ENCODE measurements around the gene COX18. TPM values are rescaled to one million over a fixed set of nuclear protein-coding genes. Genes with fewer than 3 reads are reported as not detected.

Gene COX18, protein sequence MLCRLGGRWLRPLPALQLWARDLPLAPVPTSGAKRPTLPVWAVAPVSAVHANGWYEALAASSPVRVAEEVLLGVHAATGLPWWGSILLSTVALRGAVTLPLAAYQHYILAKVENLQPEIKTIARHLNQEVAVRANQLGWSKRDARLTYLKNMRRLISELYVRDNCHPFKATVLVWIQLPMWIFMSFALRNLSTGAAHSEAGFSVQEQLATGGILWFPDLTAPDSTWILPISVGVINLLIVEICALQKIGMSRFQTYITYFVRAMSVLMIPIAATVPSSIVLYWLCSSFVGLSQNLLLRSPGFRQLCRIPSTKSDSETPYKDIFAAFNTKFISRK
- total RNA-seq (2014; rRNA removed; shearing (Covaris generic)): 17.5 and 23.8 TPM in 2 replicates

DNA sequence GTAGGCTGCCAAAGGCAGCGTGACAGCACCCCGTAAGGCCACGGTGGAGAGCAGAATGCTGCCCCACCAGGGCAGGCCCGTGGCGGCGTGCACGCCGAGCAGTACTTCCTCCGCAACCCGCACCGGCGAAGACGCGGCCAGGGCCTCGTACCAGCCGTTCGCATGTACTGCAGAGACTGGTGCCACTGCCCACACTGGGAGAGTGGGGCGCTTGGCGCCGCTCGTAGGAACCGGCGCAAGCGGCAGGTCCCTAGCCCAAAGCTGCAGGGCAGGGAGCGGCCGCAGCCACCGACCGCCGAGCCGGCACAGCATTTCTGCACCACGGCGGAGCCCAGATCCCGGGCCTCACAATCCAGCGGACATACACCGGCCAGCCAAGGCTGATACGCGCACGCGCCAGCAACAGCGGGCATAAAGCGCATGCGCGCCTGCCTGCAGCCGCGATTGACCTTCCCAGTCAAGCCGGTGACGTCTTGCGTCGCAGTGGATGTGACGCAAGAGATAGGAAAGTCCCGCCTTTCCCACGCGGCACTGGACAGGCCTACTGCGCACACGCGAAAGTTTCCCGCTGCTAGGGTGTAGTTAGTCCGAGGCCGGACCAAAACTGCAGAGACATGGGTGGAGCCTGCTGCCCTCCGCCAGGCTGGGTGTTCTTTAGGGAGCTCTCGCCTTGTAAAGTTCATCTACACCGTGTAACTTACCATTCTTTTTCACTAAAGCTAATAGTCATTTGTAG lies at the start of gene COX18:
Gene COX18 (minus strand): TSS at position 379 of the 736 bp plus-strand sequence. CDS start 67 bp downstream, at position 312.
- DNase-seq (ENCODE audit: low read depth): peak; percentile 97

DNA sequence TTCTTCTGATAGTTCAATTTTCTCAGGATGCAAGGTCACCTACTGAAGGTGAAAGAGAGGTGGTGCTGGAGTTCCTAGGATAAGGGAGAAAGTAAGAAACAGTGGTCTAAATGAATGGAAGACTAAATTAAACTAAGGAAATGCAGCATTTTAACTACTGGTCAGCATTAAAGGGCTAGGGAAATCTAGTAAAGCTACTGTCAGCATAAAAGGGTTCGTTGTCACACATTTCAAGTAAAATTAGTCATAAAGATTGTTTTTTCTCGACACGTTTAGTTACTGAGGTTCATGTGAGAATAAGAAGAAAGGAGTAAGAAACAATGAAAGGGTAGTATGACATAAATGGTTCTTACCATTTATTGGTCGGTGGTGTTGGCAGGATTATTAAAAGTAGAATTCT lies 40.0 kb upstream of the COX18 start:
- DNase-seq (ENCODE audit: low read depth): no peak

DNA sequence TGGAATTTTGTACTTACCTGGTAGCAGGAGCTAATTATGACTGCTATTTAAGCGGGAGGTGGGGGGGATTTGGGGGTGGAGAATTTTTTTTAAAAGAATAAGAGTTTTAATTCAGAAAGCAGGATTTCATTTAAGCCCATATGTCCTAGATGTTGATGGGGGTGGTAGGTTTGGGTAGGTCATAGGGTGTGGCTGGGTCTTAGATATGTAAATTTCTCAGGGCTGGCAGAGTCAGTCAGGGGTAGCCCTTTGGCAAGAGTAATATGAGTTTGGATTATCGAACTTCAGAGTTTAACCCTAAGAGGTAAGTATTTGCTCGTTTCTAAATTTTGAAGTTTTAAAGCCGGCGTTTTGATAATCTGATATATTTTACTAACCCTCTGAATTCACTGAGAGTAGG lies 35.2 kb upstream of the COX18 start:
- no peak for DNase-seq (ENCODE audit: low read depth)

DNA sequence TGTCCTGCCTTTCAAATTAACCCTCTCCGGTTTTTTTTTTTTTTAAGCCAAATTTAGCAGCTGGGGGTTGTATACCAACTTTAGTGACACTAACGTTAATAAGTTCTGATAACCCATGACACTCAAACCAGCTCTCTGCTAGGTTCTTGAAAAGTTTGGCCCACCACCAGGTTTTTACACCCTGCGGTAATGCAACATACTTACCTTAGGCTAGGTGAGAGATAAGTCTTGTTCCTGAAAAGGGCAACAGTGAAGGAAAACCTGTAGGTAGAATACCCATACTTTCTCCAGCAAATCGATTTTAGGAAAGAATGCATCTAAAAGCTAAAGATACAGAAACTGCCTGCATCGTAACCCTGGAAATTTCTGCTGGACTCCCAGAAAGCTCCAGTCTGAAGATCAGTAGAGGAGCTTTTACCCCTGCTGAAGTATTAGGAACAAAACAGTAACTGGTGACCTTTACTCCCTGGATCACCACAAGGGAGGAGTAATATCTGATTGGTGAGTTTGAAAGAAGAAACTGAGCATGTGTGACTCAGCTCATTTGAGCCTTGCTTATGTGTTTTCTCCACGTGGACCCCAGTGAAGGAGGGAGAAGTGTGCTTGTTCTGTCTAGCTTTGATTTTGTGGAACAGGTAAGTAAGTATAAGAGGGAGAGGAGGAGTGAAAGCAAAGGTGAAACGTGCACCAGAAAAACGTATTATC lies 34.4 kb upstream of the COX18 start:
- no peak for DNase-seq (ENCODE audit: low read depth)

DNA sequence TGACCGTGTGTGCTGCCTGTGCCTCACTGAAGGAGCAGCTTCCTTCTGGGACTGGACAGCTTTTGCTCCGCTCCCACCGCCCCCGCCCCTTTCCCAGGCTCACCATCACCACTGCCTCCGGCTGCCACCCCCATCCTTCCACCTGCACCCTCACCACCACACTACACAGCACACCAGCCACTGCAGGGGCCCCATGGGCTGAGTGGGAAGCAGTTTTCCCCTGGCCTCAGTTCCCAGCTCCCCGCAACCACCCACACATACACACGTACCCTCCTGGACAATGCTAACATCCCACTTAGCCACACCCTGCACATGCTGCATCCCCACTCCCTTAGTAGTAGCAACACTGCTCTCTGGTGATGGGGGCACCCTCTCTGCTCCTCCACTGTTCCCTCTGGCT lies 29.6 kb upstream of the COX18 start:
- DNase-seq (ENCODE audit: low read depth): no peak

DNA sequence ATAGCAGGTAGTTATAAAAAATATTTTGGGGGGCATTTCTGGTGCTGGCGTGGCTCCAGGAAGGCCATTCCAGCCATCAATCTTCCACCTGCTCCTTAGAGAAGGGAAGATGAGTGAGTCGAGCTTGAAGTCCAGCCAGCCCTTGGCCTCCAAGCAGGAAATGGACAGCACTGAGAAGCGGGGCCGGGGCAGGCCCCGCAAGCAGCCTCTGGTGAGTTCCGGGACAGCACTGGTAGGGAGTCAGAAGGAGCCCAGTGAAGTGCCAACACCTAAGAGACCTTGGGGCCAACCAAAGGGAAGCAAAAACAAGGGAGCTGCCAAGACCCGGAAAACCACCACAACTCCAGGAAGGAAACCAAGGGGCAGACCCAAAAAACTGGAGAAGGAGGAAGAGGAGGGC lies 29.2 kb upstream of the COX18 start:
- DNase-seq (ENCODE audit: low read depth): no peak

DNA sequence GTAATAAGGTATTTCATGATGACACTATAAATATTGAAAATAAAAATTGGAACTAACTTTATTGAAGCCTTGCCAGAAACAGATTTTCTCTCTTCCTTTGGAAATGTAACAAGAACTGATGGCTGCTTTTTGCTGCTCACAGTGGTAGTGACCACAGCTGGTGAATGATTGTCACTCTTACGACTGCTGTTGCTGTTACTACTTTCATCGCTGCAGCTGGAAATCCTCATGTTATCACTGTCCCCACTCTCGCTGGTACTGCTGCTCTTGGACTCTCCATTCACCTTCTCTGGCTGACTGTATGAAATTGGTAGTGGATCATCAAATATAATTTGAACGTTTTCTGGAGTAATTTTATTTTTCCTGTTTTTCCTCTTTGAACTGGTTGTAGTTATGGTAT lies 28.5 kb upstream of the COX18 start:
- no peak for DNase-seq (ENCODE audit: low read depth)

DNA sequence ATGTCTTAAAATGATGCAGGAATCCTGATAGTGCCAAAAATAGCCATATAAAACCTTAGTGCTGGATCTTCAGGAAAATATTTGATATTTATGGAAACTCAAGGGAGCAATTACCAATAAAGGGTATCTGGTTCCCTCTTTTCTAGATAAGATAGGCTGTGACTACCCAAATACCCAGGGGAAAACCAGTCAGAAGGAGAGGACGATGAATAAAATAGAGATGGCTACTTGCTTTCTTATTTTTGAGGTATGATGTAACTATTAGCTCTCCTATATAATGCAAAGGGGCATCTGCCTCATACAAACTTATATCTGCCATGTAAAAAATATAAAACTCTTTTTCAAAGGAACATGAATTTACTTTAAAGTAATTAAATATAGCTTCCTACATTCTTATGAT lies 23.4 kb upstream of the COX18 start:
- no peak for DNase-seq (ENCODE audit: low read depth)

DNA sequence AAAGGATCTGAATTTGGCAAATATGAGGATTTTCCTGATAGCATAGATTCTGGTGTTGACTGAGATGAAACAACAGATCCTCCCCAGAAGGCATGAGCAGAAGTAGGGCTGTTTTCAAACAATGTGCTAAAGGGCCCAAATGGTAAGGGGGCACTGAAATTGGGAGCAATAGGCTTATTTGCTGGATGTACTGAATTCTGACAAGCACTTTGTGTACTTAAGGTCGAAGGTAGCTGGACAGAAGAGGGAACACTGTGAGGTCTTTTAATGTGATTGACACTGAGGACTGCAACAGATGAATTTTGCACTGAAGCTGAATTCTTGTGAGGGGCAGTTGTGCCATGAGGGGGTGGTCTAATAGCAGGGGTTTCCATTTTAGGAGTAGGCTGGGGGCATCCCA lies 21.2 kb upstream of the COX18 start:
- DNase-seq (ENCODE audit: low read depth): no peak

DNA sequence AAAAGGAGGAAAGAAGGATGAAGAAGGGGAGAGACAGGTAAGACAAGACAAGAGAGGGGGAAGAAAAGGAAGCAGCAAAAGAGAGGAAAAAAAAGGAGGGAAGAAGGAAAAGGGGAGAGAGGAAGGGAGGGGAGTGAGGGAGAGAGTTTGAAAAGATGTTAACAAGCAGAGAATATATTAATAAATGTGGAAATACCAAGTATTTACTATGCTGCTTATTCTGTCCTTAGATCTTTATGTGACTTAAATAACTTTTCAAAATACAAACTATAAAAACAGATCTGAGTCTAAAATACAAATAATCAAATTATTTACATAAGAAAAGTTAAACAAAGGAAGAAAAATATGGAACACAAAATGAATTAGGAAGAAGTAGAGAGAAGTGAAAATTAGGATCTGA lies 18.4 kb upstream of the COX18 start:
- no peak for DNase-seq (ENCODE audit: low read depth)

DNA sequence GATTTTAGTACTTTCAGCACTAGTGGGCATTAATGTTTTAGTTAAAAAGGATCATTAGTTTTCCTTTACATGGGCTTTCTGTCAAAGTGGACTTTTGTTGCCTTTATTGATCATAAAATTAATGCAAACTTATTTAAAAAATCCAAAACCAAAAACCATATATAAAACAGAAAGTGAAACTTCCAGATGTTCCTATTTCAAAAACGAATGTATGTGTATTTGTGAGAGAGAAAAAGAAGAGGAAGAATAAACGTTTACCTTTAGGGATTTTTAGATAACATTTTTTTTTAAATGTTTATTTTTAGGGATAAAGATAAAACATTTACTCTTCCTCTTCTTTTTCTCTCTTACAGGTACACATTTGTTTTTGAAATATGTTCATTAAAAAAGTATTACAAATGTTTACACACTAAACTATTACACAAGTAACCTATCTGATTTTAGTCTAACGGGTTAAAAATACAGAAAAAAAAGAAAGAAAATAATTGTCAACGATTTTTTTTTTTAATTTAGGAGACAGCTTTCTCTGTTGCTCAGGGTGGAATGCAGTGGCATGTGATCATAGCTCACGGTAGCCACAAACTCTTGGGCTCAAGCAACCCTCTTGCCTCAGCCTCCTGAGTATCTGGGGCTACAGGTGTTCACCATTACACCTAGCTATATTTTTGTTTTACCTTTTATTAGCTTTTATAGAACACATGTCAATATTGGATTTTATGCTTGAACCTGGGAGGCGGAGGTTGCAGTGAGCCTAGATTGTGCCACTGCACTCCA lies 16.8 kb upstream of the COX18 start:
- no peak for DNase-seq (ENCODE audit: low read depth)

DNA sequence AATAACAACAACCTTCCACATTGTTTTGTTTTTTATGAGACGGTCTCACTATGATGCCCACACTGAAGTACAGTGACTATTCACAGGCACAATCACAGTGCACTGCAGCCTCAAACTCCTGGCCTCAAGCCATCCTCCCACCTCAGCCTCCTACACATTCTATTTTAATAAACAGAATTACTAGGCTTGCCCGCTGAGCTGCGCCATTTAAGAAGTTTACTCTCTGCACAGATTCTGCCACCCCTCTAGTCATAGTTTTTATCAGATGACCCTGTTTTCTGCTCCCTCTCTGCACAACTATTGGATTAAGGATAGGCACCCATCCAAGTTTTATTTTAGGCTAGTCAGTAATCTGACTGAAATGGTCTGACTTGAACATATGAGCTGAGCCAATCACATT lies 11.3 kb upstream of the COX18 start:
- no peak for DNase-seq (ENCODE audit: low read depth)

DNA sequence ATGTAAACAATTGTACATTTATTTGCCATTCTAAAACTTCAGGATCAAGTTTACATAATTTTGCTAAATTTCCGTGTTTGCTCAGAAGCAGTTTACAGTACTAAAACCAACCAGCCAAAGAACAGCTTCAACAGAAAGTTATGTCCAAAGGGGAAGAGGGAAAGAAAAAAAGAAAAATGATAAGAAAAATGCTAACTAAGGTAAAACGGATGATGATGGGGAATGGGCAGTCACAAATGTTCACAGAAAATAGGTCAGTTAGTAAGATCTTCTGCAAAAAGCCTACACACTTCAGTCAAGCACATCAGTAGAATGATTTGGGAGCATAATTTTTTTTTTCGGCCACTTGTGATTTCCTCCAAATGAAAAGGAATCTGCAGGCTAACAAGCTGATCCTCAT lies 6.3 kb upstream of the COX18 start:
- no peak for DNase-seq (ENCODE audit: low read depth)

DNA sequence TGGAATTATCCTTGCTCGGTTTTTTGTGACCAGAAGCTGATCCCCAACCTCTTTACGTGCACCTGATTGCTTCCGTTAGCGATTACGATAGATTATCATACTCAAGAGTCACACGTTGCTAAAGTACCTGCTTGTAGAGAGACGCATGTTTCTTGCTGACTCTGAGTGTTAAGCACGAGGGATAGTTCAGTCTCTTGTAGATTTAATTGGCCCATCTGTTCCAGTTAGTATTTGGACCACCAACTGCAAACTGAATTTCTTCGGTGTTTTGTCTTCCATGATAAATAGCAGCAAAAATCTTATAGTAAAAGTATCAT lies 516 bp upstream of the COX18 start:
- DNase-seq (ENCODE audit: low read depth): no peak

DNA sequence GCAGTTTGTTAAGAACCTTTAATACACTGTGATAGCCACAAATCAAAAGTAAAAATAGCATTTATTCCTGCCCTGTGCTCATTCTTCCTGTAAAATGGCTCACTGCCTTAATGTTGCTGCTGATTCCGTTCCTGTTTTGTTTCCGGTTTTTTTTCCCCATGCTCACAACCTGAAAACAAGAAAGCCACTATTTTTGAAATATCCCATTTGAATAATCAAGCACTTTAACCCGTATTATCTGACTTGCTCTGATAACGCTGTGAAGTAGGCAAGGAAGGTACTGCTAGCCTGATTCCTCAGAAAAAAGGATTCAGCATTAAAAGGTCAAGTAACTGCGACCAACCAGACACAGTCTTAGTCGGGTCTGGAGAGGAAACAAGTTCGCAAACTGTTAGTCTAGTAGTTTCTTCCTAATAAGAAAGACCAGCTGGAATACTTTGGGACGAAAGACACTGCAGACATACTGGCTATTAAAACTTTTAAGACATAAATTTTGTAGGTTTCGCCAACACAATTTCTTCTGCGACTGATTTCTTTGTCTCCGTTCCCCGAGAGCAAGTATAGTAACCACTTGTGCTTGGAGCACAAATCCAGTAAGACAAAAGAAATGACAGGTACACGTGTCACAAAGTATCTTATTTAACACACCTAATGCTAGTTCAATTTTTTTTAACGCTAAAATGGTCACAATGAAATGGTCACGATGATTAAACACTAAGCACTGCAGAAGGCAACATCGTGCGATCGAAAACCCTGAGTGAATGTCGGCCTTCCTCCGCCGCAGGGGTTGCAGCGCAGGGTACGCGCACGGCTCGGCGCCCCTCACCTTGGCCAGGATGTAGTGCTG lies 802 bp downstream of the COX18 start:
- peak; percentile 26 for DNase-seq (ENCODE audit: low read depth)

DNA sequence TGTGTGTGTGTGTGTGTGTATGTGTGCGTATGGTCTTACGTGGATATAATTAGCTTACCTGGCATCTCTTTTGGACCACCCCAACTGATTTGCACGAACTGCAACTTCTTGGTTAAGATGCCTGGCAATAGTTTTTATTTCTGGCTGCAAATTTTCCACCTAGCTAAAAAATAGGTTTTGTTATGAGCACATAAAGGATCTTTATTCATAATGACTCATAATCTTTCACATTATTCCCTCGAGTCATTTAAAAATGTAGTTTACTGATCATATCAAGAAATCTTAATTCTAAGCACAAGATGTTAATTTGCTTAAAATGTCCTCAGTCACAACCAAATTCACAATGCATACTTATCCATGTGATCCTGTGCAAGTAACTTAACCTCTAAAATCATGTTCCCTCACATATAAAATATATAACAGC lies 1.5 kb downstream of the COX18 start:
- no peak for DNase-seq (ENCODE audit: low read depth)

DNA sequence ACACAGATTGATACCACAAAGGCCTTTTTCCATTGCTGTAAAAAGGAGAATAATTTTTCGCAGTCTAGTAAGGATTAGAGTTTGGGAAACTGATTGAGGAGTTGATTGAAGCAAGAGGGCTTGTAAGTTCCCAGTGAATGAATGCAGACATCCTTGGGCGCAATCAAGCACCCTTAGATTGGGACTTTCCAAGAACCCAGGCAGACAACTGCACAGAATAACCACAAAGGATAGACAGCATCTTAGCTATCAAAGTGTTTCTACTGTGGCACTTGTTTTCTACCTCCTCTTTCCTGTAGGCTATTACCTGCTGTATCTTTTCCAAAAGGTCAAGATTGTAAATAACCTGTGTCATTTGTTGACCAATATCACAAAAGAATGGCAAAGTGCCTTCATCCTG lies 2.6 kb downstream of the COX18 start:
- no peak for DNase-seq (ENCODE audit: low read depth)

DNA sequence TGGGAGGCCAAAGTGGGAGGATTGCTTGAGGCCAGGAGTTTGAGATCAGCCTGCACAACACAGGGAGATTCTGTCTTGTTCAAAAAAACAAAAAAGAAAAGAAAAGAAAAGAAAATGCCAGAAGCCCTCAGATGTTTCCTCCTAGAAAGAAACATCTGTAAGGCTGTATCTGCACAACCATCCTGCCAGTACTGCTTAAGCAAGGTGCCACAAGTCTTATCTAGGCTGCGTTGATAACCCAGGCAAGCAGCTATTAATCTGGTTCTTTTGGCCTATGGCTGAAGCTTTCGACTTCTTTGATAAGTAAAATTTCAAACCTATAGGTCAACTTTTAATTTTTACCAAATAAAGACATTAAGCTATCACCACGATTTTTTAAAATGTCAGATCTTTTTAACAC lies 3.1 kb downstream of the COX18 start:
- no peak for DNase-seq (ENCODE audit: low read depth)

DNA sequence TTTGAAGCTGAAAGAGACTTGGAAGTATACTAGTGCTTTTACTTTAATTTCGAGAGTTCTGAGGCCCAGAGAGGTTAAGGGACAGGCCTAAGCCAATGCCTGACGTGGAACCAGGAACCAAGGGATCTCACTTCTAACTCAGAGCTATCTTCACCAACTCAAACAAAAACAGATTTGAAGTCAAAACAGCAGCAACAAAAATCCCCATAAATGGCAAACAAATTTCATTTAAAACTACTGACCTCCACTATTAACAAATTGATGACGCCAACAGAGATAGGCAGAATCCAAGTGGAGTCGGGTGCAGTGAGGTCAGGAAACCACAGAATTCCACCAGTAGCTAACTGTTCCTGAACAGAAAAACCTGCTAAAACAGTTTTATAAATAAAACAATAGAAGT lies 5.0 kb downstream of the COX18 start:
- DNase-seq (ENCODE audit: low read depth): no peak

DNA sequence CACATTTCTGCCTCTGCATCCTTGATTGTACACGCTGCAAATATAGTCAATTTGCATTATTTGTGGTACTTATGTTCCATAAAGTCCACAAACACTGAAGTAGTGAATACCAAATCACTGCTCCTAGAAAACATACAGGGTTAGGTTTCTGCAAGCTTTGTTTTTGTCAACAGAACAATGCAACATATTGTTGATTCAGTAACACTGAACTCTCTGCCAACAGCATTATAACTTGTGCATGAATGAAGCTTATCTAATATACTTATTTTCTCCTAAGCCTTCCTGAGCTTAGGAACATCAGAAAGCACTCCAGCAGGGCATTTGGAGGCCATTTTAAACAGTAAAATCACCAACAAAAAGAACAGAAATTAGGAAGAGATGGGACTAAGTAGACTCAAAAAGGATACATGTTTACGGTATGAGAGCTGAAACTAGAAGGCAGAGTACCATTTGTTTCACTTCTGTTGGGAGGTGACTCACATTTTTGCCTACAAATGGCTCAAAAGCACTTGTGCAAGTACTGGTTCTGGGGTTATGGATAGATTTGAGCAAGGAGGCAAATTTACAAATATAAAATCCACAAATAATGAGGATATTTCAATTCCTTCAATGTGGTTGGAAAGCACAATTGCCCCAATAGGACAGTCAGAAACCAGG lies 14.1 kb downstream of the COX18 start:
- no peak for DNase-seq (ENCODE audit: low read depth)
